DMS79 (cell line): ENCODE results near the gene KAZN.

Source experiments
- DNase-seq: peaks from one replicate; lab custom pipeline; 2025; lab: John Stamatoyannopoulos, UW

The KAZN gene

DNA sequence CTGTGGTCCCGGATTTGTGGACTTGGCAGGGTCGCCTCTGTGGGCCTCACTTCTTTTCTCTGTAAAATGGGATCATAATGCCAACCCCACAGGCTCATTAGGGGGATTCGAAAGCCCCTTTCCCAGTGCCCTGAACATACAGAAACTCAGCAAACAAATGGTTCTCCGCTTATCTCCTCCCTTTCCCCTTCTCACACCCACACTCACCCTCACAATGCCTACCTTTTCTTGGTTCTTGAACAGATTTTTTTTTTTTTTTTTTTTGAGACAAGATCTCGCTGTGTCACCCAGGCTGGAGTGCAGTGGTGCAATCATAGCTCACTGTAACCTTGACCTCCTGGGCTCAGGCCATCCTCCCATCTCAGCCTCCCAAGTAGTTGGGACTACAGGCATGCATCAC, 175.7 kb downstream of the KAZN start:
- no peak for DNase-seq

DNA sequence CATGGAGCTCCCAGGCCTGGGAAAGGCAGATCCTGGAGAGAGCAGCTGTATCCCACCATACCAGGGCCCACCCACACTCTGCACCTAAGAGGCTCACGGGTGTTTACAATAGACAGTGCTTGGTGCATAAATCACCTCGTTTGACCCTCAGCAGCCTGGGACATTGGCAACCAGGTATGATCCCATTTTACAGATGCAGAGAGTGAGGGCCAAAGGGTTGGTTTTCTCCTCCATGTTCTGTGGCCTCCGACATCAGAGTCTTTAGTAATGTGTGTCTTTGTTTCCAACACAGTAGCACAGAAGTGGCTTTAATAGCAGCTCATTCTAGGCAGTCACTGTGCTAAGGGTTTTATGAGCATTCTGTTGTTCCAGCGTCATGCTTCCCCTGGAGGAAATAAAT, 176.5 kb downstream of the KAZN start:
- DNase-seq = no peak

DNA sequence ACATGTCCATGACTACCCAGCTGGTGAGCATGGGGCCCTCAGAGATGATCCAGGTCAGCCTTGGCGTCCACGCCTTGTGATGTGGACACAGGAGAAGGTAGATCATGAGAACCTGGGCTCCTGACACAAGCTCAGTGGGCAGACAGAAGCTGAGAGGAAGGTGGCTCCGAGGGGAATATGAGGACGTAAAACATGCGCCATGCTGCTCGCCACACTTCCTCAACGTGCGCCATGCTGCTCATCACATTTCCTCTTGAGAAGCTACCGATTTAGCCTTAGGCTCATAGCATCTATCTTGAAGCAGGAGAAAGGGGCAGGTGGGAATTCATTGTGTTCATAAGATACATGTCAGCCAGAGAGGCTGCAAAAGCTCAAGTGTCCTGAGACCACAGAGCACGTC, 176.9 kb downstream of the KAZN start:
- DNase-seq = no peak

DNA sequence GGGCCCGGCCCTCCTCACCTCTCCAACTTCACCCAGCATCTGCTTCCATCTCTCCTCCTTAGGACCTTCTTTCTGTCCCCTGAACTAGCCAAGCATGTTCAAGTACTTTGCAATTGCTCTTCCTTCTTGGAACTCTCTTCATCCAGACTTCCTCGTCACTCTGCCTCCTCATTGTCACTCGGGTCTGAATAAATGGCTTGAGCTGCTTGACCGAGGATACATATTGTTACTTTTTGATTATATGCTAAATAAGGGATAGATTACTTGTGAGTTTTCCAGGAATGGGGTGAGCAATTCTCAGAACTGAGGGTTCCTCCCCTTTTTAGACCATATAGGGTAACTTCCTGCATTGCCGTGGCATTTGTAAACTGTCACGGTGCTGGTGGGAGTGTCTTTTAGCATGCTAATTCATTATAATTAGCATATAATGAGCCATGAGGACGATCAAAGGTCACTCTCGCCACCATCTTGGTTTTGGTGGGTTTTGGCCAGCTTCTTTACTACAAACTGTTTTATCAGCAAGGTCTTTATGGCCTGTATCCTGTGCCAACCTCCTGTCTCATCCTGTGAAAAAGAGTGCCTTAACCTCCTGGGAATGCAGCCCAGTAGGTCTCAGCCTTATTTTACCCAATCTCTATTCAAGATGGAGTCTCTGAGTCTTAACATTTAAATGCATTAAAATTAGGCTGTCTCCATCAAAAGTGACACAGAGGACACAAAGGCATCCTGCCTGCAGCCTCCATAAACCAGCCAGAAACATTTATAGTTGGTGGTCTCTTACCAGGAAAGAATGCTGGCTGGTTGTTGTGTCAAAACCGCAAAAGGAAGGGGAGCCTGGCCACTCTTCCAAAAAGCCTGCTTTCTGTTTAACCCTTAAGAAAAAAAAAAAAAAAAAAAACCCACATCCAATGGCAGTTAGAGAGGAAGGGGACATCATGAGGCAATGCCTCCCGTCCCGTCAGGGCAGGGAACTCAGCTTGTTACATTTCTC, 179.3 kb downstream of the KAZN start:
- no peak for DNase-seq

DNA sequence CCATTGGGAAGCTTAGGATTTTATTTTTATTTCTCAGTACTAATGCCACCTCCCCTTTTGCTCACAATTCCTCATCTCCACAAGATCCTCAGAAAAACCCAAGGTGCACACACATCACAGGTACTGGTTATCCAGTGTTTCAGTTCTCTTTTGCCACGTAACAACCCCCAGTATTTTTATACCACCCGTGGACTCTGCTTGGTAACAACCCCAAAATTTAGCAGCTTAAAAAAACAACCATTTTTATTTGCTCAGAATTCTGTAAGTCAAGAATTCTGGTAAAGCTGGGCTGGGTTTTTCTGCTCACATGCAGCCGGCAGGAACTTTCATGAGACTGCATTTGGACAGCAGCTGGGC, 180.0 kb downstream of the KAZN start:
- DNase-seq = no peak

DNA sequence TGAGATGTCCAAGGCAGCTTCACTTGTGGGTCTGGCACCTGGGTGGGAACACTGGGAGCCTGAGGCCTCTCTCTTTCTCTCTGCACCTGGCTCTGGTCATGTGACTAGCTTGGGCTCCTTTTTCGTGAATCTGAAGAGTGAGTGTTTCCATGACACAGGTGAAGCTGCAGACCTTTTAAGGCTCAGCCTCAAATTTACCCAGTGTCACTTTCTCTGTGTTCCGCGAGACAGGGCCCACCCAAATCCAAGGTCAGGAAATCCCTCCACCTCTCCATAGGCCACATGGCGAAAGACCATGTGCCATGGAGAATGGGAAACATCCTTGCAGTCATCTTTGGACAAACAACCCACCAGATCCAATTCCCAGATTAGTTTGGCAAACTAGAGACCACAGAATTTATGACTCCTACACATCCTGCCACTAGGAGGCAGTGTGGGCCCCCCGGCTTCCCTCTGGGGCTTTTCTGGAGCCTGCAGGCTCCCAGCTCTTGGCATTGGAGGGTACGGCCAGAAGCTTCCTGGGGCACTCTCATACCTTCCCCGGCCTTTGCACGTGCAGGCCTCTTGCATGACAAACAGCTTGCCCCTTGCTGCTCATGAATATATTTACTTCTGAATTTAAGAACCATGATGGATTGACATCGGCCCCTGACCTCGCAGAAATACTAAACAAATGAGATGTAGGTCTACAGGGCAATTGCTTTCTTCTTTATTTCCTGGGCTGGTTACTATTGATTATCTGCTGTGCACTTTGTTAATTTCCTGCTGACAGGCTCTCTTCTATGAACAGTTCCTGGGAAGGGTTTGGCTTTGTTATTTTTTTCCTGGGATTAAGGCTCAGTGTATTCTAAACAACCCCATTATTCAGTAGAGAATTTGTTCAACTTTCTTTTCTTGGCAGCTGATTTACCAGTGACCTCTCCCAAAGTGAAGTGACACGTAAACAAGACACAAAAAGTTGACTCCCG, 180.7 kb downstream of the KAZN start:
- no peak for DNase-seq

DNA sequence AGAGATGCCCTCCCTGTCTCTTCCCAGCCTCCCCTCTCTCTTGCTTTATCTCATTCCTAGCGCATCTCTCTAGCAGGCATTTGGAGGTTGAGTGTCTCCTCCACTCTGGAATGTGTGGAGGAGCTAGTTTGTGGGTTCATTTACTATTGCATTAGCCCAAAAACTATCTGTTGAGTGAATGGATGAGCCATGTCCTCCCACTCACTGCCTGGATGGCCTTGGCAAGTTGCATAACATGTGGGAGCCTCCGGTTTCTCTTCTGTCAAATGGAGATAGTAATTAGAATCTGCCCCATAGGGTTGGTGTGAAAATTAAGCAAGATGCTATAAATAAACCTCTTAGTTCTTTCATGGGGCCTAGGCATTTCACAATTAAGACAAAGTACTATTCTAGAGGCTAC, 181.8 kb downstream of the KAZN start:
- no peak for DNase-seq

DNA sequence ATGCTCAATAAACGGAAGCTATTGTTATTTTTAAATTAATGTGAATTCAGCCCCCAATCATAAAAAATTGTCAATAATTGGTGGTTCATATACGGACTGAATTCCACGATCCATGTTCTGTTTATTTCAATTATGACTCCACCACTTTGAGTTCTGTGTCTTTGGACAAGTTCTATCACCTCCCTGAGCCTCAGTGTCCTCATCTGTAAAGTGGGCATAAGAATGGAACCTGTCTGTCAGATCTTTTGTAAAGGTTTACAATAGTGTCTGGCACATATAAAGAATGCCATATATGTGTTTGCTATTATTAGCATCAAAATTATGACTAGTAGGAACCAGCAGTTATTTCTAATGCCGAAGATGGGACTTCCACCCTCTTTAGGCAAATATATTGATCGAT, 183.3 kb downstream of the KAZN start:
- no peak for DNase-seq

DNA sequence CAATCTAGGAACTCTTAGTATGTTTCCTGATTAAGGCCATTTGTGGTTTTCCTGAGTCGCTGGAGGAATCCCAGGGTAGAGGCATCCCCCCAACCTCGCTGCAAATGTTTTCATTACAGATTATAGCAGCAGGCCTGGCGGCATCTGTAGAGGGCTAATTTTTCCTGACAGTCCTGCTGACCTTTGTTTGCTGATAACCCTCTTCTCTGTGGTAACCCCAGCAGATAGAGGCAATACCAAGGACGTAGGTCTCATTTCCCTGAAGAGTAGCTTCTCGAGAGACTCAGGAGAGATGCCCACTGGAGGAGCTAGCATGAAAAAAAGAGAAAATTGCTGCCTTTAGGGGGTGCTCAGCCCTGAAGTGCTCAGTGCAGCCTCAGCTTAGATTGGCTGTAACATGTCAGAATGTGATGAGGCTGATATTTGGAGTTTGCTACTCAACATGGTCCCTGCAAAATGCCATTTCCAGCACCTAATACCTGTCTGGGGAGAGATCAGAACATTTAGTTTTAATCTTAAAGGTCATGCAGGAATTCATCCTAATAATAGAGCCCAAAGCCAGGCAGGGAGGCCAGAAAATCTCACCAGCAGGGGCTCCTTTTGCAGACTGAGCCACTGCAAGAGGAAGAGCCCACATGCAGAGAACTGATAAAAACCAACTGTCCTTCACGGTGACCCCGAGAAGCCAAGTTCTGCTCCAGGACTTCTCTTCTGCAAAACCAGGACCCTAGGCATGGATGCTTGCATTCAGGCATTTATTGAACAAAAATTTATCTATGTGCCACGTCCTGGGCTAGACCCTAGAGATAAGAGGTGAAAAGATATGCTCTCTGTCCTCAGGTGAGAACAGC, 184.5 kb downstream of the KAZN start:
- DNase-seq = no peak

DNA sequence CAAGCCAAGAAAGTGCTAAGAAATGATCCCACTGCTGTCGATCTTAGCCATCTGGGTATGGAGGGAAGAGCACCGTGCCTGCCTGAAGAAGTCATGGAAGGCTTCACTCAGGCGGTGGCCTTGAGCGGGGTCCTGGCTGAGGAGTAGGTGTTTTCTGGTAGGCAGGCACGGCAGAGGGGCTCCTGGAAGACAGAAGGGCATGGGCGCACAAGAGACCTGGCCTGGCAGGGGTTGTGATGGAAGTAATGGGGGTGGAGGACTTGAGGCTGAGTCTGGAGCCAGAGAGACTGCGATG, 185.1 kb downstream of the KAZN start:
- DNase-seq = no peak

DNA sequence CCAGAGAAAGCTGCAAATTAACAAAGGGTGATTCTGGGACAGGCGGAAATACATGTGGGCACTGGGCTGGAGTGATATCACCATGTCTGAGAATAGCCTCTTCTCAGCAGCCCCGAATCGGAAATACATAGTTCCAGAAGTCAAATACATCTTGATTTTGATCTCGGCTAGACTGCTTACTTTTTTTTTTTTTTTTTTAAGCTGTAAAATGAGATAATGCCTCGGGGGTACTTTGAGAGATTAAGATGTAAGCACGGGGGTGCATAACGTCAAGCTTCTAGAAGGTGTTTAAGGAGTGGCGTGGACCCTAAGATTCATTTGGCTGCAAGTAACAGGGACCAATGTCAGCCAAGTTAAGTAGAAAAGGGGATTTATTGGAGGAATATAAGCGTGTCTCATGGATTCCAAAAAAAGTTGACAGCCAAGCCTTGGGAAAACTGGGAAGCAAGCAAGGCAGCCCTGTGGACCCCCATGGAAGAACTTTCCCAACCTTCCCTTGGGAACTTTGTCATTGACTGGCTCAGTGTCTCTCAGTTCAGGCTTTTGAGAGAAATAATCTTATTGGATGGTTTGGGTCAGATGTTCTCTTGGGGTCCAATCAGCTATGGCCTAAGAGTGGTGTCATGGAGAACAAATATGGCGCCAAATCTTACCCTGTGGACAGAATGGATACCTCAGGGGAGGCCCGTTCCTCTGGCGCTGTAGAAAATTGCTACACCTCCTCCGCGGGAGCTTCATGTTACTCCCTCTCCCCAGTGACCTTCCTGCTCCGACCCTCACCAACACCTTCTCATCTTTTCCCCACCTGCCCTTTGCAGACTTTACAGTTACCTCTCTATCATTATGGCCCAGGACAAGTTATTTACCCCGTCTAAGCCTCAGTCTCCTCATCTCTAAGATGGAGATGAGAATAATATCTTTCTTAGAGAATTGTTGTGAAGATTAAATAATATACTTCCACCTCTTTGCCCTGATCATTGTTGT, 186.6 kb downstream of the KAZN start:
- DNase-seq = no peak

DNA sequence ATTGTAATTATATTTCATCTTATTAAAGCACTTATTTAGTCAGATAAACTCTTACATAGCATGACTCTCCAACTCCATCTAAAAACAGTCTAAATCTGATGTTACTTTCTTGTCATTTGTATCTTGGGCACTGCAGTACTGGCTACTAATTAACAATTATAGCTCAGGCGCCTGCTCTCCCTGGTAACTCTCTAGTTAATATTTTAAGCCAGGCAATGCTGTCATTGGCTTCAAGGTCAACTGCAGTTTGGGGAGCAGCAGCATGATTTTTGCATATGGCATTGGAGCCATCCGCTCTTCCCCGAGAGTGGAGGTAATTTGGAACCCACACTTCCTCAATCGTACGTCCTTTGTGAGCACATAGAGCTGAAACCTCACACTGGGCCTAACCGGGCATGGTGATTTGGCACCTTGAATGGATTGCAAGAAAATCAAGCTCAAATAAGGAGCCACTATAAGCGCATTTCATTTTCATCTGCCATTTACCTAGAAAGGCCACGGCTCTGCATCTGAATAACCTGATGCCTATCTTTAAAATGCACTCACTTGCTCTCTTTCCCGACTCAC, 187.7 kb downstream of the KAZN start:
- no peak for DNase-seq

DNA sequence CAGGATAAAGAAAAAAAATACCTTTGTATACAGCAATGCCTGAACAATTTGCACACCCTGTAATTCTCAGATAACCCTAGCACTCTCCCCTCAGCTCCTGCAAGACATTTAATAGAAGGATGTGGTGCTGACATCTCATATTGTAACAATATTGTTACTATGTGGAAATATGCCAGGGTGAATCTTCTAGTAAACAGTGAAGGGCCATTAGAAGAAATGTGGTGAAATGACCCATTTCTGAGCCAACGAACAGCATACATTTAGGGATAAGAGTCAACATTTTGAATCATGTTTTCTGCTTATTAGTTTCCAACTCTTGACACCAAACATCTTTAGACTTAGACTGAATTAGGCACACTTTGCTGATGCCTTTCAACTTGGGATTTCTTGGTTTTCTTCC, 188.2 kb downstream of the KAZN start:
- DNase-seq = no peak

DNA sequence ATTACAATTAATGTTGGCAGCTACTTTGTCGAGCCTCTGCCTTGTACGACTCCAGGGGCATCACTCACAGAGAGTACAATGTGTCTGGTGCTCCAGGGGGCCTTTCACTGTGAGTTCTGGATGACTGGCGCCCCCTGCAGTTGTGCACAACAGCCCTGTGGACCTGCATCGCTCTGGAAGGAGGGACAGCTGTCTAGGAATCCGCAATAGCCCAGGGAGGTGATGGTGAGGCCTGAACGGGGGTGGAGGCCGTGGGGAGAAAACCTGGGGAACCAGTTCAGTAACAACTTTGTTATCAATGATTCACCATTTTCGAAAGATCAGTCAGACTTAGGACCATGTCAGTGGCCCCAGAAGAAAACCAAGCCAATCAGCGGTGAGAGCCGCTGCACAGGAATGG, 189.1 kb downstream of the KAZN start:
- no peak for DNase-seq

DNA sequence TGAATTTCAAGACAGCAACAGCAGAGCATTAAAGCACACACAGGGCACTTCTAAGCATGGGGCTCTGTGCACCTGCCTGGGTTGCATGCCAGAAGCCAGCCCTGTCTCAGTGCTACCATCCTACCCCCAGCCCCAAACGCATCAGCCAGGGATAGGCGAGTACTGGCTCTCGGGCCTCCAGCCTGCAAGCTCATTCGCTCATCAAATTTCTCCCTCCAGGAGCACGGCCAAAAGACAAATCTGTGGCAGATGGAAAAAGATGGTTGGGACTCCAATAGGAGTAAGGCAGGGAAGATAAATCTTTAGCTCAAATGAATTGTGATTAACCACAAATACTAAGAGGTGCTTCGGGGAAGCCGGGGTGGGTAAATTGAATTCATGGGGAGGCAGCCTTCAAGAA, 189.6 kb downstream of the KAZN start:
- no peak for DNase-seq

DNA sequence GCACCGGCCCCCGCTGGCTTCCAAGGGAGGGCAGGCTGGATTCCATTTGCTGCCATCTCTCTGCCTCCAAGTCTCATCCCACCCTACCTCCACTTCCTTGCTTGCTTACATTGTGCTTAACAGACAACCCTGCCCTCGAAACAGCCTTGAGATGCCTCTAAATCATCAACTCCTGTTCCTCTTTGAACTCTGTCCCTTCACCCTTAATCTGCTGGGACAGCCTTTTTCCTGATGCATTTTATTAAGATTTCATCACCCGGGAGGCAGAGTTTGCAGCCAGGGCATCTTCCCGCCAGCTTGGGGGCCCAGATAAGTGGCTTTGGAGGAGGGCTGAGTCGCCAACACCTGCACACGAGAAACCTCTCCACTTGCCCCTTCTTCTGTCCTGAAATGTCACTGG, 192.5 kb downstream of the KAZN start:
- DNase-seq = no peak

DNA sequence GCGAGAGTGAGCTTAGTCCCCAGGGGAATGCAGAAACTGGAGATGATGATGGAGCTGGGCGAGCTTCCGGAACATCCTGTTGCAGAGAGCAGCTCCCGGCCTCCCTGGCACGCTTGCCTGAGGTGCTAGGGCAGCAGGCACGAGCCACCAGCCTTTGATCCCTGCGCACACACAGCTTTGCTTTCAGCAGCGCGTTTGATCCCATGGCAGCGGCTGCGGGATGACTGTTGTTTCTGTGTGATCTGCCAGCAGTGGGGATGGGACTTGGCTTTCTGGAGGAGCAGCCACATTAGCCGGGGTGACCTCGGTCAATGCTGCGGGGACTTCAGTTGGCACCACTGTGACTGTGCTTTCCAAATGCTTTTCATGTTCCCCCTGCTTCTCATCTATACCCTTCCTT, 193.2 kb downstream of the KAZN start:
- no peak for DNase-seq

DNA sequence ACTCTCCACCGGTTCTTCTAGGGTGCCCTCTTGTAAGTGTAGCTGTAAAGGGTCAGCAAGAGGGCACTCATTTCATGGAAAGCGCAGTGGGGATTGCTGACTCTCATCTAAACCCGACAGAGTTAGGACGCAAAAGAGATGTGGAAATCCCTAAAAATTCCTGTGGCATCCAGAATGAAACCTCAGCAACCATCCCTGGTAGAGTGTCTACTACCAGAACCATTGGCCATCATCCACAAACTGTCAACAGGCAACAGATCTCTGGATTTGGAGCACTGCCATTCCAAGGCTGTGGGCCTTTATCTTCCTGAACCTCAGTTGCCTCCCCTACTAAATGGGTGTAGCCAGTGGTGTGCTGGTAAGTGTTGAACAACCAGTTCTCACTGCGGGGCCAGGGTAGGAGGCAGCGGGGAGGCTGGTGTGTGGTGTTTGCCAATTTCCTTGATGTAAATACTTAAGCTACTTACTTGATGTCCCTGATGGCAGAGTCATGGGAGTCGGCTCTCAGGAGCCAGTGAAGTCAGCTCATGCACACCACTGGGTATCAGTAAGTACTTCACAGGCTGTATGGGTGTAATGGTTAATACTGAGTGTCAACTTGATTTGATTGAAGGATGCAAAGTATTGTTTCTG, 195.8 kb downstream of the KAZN start:
- DNase-seq = no peak

DNA sequence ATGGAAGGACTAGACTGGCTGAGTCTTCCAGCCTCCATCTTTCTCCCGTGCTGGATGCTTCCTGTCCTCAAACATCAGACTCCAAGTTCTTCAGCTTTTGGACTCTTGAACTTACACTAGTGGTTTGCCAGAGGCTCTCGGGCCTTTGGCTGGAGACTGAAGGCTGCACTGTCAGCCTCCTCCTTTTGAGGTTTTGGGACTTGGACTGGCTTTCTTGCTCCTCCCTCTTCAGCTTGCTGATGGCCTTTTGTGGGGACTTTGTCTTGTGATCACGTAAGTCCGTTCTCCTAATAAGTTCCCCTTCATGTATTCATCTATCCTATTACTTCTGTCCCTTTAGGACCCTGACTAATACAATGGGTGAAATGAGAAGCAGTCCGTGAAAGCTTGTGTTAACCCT, 196.4 kb downstream of the KAZN start:
- DNase-seq = no peak

DNA sequence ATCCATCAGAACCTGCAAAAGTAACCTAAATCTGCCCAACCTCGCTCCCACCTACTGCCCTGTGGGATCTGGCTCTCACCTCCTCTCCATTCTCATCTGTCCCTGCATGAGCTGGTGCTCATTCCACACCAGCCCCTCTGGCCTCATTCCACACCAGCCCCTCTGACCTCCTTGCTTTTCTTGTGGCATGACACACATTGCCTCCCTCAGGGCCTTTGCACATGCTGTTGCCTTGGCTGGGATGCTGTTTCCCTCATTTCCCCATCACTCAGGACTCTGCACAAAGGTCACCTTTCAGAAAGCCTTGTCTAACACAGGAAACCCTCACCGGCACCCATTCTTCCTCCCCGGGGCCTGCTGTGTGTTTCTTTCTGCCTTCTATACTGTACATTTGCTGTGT, 197.1 kb downstream of the KAZN start:
- DNase-seq = no peak
